IMR-90 (cell line): ENCODE data around the gene DPAGT1. TPM values are rescaled to one million over a fixed set of nuclear protein-coding genes. Genes with fewer than 3 reads are reported as not detected.

Source experiments
- ATAC-seq: fragments of 200-7000 bp; cut with Tn5 transposase; 2 replicates; pipeline ENCODE4 v1.9.1; 2020; ENCODE audit warnings: low read depth, mild to moderate bottlenecking, moderate library complexity
- BruUV-seq: library from RNA; stranded (reverse); fragments of 400-500 nt; replicated peaks from 2 replicates; lab custom pipeline; 2021; lab: Mats Ljungman, UMichigan
- CTCF ChIA-PET: fragments of 300-600 bp; formaldehyde crosslinking; extraction: SDS; loops from one replicate; lab custom pipeline; 2021; ENCODE audit warnings: antibody characterized with exemption; lab: Yijun Ruan, JAX
- POLR2A ChIA-PET: fragments of 300-600 bp; sonication (Branson Sonifier 250); formaldehyde crosslinking; loops from one replicate; lab custom pipeline; 2022; ENCODE audit warnings: antibody characterized with exemption; ENCODE audit not compliant: unreplicated experiment; lab: Charles Lee
- DNase-seq: peaks from one replicate; pipeline ENCODE4 v3.0.0; 2013
- H2AFZ ChIP-seq: replicated peaks from 2 replicates; pipeline ENCODE3; 2013; ENCODE audit warnings: low read length, mild to moderate bottlenecking; ENCODE audit not compliant: poor library complexity
- H2AK5ac ChIP-seq: 2 replicates; pipeline ENCODE4 v1.6.1; 2013; ENCODE audit warnings: low read depth, low read length, inconsistent platforms
- H2AK9ac ChIP-seq: replicated peaks from 2 replicates; pipeline ENCODE3; 2013; ENCODE audit warnings: mild to moderate bottlenecking, low read depth, low read length, moderate library complexity; ENCODE audit not compliant: poor library complexity
- H2BK120ac ChIP-seq: 2 replicates; pipeline ENCODE4 v1.6.1; 2013; ENCODE audit warnings: low read depth, low read length, inconsistent platforms
- H2BK15ac ChIP-seq: 3 replicates; pipeline ENCODE4 v1.6.1; 2013; ENCODE audit warnings: low read depth, low read length, inconsistent platforms
- H2BK20ac ChIP-seq: 2 replicates; pipeline ENCODE4 v1.6.1; 2013; ENCODE audit warnings: low read depth, mild to moderate bottlenecking, inconsistent platforms, low read length, moderate library complexity
- H2BK5ac ChIP-seq: 2 replicates; pipeline ENCODE4 v1.6.1; 2013; ENCODE audit warnings: mild to moderate bottlenecking, low read depth, low read length, inconsistent platforms; ENCODE audit not compliant: poor library complexity, severe bottlenecking
- H3K14ac ChIP-seq: replicated peaks from 2 replicates; pipeline ENCODE4 v1.6.1; 2013; ENCODE audit warnings: low read depth, low read length, inconsistent platforms
- H3K18ac ChIP-seq: 2 replicates; pipeline ENCODE4 v1.6.1; 2013; ENCODE audit warnings: low read depth, low read length, control low read depth
- H3K23ac ChIP-seq: 2 replicates; pipeline ENCODE4 v1.6.1; 2013; ENCODE audit warnings: low read depth, low read length, inconsistent platforms
- H3K27ac ChIP-seq: 2 replicates; pipeline ENCODE4 v1.5.1; 2013; ENCODE audit warnings: mild to moderate bottlenecking, control low read depth, low read length; ENCODE audit not compliant: insufficient read depth
- H3K27me3 ChIP-seq: 2 replicates; pipeline ENCODE4 v1.6.1; 2013; ENCODE audit warnings: low read length; ENCODE audit not compliant: control insufficient read depth, insufficient read depth
- H3K36me3 ChIP-seq: 2 replicates; pipeline ENCODE4 v1.6.1; 2013; ENCODE audit warnings: low read length, mixed read lengths; ENCODE audit not compliant: control insufficient read depth, insufficient read depth
- H3K4ac ChIP-seq: 2 replicates; pipeline ENCODE4 v1.6.1; 2013; ENCODE audit warnings: low read depth, low read length, inconsistent platforms
- H3K4me1 ChIP-seq: 2 replicates; pipeline ENCODE4 v1.6.1; 2013; ENCODE audit warnings: low read length, mixed read lengths; ENCODE audit not compliant: control insufficient read depth, insufficient read depth
- H3K4me2 ChIP-seq: 2 replicates; pipeline ENCODE4 v1.6.1; 2013; ENCODE audit warnings: low read depth, mild to moderate bottlenecking, control low read depth, low read length, moderate library complexity
- H3K4me3 ChIP-seq: 2 replicates; pipeline ENCODE4 v1.5.1; 2013; ENCODE audit warnings: low read depth, mild to moderate bottlenecking, control low read depth, low read length, moderate library complexity; ENCODE audit not compliant: insufficient read depth
- H3K56ac ChIP-seq: 2 replicates; pipeline ENCODE4 v1.6.1; 2013; ENCODE audit warnings: low read length, inconsistent platforms; ENCODE audit not compliant: insufficient read depth; ENCODE audit errors: extremely low read depth
- H3K79me1 ChIP-seq, 2 experiments: 2 replicates each; pipeline ENCODE4 v1.6.1; 2013; ENCODE audit warnings: low read length in 2 of 2, inconsistent platforms in 1 of 2, low read depth in 1 of 2
- H3K9ac ChIP-seq: 2 replicates; pipeline ENCODE4 v1.6.1; 2013; ENCODE audit warnings: low read depth, low read length, control low read depth
- H3K9me1 ChIP-seq: 2 replicates; pipeline ENCODE4 v1.6.1; 2013; ENCODE audit warnings: low read length, inconsistent platforms; ENCODE audit not compliant: insufficient read depth
- H3K9me3 ChIP-seq: 2 replicates; pipeline ENCODE4 v1.6.1; 2013; ENCODE audit warnings: low read length; ENCODE audit not compliant: control insufficient read depth, insufficient read depth
- H4K20me1 ChIP-seq: 2 replicates; pipeline ENCODE4 v1.6.1; 2013; ENCODE audit warnings: low read length, inconsistent platforms; ENCODE audit not compliant: insufficient read depth
- H4K5ac ChIP-seq: 2 replicates; pipeline ENCODE4 v1.6.1; 2013; ENCODE audit warnings: mild to moderate bottlenecking, low read depth, low read length, control low read depth
- H4K8ac ChIP-seq, 2 experiments: 2 replicates each; pipeline ENCODE4 v1.6.1; 2013; ENCODE audit warnings: low read depth in 2 of 2, low read length in 2 of 2, control low read depth in 1 of 2, inconsistent platforms in 1 of 2
- H4K91ac ChIP-seq: 2 replicates; pipeline ENCODE4 v1.6.1; 2013; ENCODE audit warnings: low read depth, low read length, inconsistent platforms; ENCODE audit not compliant: insufficient read depth
- BHLHE40 ChIP-seq: fragments of 150-350 bp; IDR thresholded peaks from 2 replicates; pipeline ENCODE4 v1.6.1; 2016; ENCODE audit warnings: mild to moderate bottlenecking, low read depth, low read length
- CEBPB ChIP-seq: IDR thresholded peaks from 2 replicates; pipeline ENCODE4 v1.6.1; 2012; ENCODE audit warnings: low read depth, low read length, improper control_type of control experiment
- CHD1 ChIP-seq: IDR thresholded peaks from 2 replicates; pipeline ENCODE4 v1.6.1; 2012; ENCODE audit warnings: low read depth, low read length, improper control_type of control experiment
- MAFK ChIP-seq: IDR thresholded peaks from 2 replicates; pipeline ENCODE4 v1.6.1; 2012; ENCODE audit warnings: low read depth, low read length, improper control_type of control experiment
- MAZ ChIP-seq: IDR thresholded peaks from 2 replicates; pipeline ENCODE4 v1.6.1; 2012; ENCODE audit warnings: low read depth, mild to moderate bottlenecking, low read length, improper control_type of control experiment, moderate library complexity, borderline replicate concordance
- MXI1 ChIP-seq: IDR thresholded peaks from 2 replicates; pipeline ENCODE4 v1.6.1; 2012; ENCODE audit warnings: low read depth, mild to moderate bottlenecking, low read length, moderate library complexity, borderline replicate concordance
- NFE2L2 ChIP-seq: fragments of 150-350 bp; IDR thresholded peaks from 2 replicates; pipeline ENCODE4 v1.6.1; 2016; ENCODE audit warnings: low read depth, mild to moderate bottlenecking, low read length
- POLR2A ChIP-seq: IDR thresholded peaks from 2 replicates; pipeline ENCODE4 v1.6.1; 2012; ENCODE audit warnings: mild to moderate bottlenecking, low read depth, low read length
- RAD21 ChIP-seq: IDR thresholded peaks from 2 replicates; pipeline ENCODE4 v1.6.1; 2012; ENCODE audit warnings: low read length, improper control_type of control experiment
- RCOR1 ChIP-seq: IDR thresholded peaks from 2 replicates; pipeline ENCODE4 v1.6.1; 2012; ENCODE audit warnings: mild to moderate bottlenecking, low read length, improper control_type of control experiment; ENCODE audit not compliant: insufficient replicate concordance
- RFX5 ChIP-seq: IDR thresholded peaks from 2 replicates; pipeline ENCODE4 v1.8.0; 2012; ENCODE audit warnings: low read depth, mild to moderate bottlenecking, low read length, moderate library complexity
- SMC3 ChIP-seq: fragments of 150-350 bp; IDR thresholded peaks from 2 replicates; pipeline ENCODE4 v1.6.1; 2016; ENCODE audit warnings: low read depth, mild to moderate bottlenecking, antibody characterized with exemption, low read length, moderate library complexity
- WGBS, 2 experiments: methylation state at CpG; one replicate each; pipeline versions ENCODE4 v1.1.5 to v1.1.7; 2013; ENCODE audit warnings: missing lambda C conversion rate in 2 of 2; ENCODE audit not compliant: insufficient read length in 1 of 2; ENCODE audit errors: extremely low coverage in 2 of 2; 5-methylcytosine and 5-hydroxymethylcytosine counted together
- dilution Hi-C: fragments of 300-500 bp; cut with HindIII; formaldehyde crosslinking; loops from one replicate; pipeline ENCODE4 v1.14.3; 2018; ENCODE audit warnings: low sequenced_read_pairs; ENCODE audit not compliant: unreplicated experiment
- in situ Hi-C: fragments of 300-500 bp; cut with MboI; formaldehyde crosslinking; loops from 3 replicates; pipeline ENCODE4 v1.14.3; 2019; ENCODE audit warnings: low sequenced_read_pairs, inconsistent platforms, mixed read lengths
- intact Hi-C: fragments of 100-400 bp; cut with micrococcal nuclease; formaldehyde crosslinking; loops from 2 replicates; pipeline ENCODE4 v1.10.0; 2022
- polyA plus RNA-seq, 3 experiments: library from polyadenylated mRNA; depleted of rRNA; stranded (reverse); fragments of >200 nt; gene quantifications; 2 replicates each; pipeline ENCODE4 v1.2.3, GENCODE V29; 2012; ENCODE audit warnings: low replicate concordance in 1 of 3
- total RNA-seq: library from RNA; depleted of rRNA; stranded (reverse); fragments of >200 nt; gene quantifications from 2 replicates; pipeline ENCODE4 v1.2.3, GENCODE V29; 2012
- TF ChIP-seq, protein P1 (sequence below): fragments of 150-350 bp; IDR thresholded peaks from 2 replicates; pipeline ENCODE4 v1.6.1; 2016; ENCODE audit warnings: low read depth, mild to moderate bottlenecking, low read length, moderate library complexity, borderline replicate concordance
- TF ChIP-seq, protein P2 (sequence below): conservative IDR thresholded peaks from 2 replicates; pipeline ENCODE4 v1.5.1; 2012; ENCODE audit warnings: mild to moderate bottlenecking, low read depth, low read length, improper control_type of control experiment
- TF ChIP-seq, protein P3 (sequence below): fragments of 150-350 bp; IDR thresholded peaks from 2 replicates; pipeline ENCODE4 v1.6.1; 2017; ENCODE audit warnings: mild to moderate bottlenecking, antibody characterized with exemption, low read length, low read depth

The DPAGT1 gene
- total and polyA plus RNA-seq, 2 of the 4 experiments (the other 2 are of a cell fraction): 15.2 to 53.4 TPM

DNA sequence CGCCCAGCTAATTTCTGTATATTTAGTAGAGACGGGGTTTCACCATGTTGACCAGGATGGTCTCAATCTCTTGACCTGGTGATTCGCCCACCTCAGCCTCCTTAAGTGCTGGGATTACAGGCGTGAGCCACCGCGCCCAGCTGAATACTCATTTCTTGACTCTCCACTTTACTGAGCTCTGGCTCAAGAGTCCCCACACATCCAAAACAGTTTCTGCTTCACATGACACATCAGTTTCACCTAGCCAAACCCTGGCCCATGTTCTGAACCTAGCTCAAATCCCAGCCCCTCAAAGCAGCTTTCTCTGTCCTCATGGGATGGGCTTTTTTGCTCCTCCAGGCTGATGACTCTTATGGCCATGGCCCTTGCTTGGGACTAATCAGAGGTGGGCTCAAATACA, 54.4 kb downstream of the DPAGT1 start:
- Histone ChIP-seq H3K4me2 (no peak overlapping the region), H3K18ac (no peak overlapping the region), H3K9ac (no peak overlapping the region), H2BK20ac (no peak overlapping the region), H2AK9ac (no peak overlapping the region), H4K91ac (no peak overlapping the region), H3K9me3 (no peaks in the 10 kb centered on the region), H2BK5ac (no peak overlapping the region), H3K4me3 (no peak overlapping the region), H2BK120ac (no peak overlapping the region), H2BK15ac (no peak overlapping the region), H3K56ac (no peak overlapping the region), H4K5ac (no peak overlapping the region), H3K14ac (no peak overlapping the region), H3K27ac (no peak overlapping the region), H3K4me1 (no peaks in the 10 kb centered on the region), H3K27me3 (no peaks in the 10 kb centered on the region), H2AFZ (no peak overlapping the region), H3K79me1 (peaks cover 0 to 2% of the 10 kb centered on the region in 2 experiments; a peak in 2 of 4 replicates), H4K8ac (no peak overlapping the region), H3K4ac (no peak overlapping the region), H3K9me1 (no peaks in the 10 kb centered on the region), H4K20me1 (no peaks in the 10 kb centered on the region; the same call in 1 of the 2 replicates), H3K23ac (no peak overlapping the region), H2AK5ac (no peak overlapping the region), H3K36me3 (peaks cover 62% of the 10 kb centered on the region)
- dilution Hi-C loops (no loop called here), in situ Hi-C loops (no loop called here), intact Hi-C loops (no loop called here)
- POLR2A ChIA-PET: no interaction called here
- TF ChIP-seq SMC3 (no peak), CHD1 (no peak), BHLHE40 (no peak), MXI1 (no peak), POLR2A (no peak), MAZ (no peak), RFX5 (no peak), MAFK (no peak), CEBPB (no peak), RCOR1 (no peak), RAD21 (no peak), NFE2L2 (no peak)
- TF ChIP-seq, protein P1, sequence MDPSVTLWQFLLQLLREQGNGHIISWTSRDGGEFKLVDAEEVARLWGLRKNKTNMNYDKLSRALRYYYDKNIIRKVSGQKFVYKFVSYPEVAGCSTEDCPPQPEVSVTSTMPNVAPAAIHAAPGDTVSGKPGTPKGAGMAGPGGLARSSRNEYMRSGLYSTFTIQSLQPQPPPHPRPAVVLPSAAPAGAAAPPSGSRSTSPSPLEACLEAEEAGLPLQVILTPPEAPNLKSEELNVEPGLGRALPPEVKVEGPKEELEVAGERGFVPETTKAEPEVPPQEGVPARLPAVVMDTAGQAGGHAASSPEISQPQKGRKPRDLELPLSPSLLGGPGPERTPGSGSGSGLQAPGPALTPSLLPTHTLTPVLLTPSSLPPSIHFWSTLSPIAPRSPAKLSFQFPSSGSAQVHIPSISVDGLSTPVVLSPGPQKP: no peak
- TF ChIP-seq, protein P2, sequence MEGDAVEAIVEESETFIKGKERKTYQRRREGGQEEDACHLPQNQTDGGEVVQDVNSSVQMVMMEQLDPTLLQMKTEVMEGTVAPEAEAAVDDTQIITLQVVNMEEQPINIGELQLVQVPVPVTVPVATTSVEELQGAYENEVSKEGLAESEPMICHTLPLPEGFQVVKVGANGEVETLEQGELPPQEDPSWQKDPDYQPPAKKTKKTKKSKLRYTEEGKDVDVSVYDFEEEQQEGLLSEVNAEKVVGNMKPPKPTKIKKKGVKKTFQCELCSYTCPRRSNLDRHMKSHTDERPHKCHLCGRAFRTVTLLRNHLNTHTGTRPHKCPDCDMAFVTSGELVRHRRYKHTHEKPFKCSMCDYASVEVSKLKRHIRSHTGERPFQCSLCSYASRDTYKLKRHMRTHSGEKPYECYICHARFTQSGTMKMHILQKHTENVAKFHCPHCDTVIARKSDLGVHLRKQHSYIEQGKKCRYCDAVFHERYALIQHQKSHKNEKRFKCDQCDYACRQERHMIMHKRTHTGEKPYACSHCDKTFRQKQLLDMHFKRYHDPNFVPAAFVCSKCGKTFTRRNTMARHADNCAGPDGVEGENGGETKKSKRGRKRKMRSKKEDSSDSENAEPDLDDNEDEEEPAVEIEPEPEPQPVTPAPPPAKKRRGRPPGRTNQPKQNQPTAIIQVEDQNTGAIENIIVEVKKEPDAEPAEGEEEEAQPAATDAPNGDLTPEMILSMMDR: no peak
- TF ChIP-seq, protein P3, sequence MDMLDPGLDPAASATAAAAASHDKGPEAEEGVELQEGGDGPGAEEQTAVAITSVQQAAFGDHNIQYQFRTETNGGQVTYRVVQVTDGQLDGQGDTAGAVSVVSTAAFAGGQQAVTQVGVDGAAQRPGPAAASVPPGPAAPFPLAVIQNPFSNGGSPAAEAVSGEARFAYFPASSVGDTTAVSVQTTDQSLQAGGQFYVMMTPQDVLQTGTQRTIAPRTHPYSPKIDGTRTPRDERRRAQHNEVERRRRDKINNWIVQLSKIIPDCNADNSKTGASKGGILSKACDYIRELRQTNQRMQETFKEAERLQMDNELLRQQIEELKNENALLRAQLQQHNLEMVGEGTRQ: no peak
- 93% methylated on average over 3 of the region's 6 CpGs; no CpG with 5 or more reads in 1 of the 2 experiments for WGBS, 2 experiments
- no peak for DNase-seq
- ATAC-seq: no peak
- CTCF ChIA-PET: no interaction called here
- BruUV-seq: no TSS peak
